Immature natural killer cell (primary cell): ENCODE results near the gene EML4. TPM values are rescaled to one million over a fixed set of nuclear protein-coding genes. Genes with fewer than 3 reads are reported as not detected.
"Not testable (repeated sequence)": the region's sequence is repeated elsewhere in the genome, so short reads cannot be mapped to it uniquely, and the experiment has no call there.

Source experiments
- DNase-seq, 3 donors: peaks; one replicate each; pipeline ENCODE4 v3.0.0; 2022; ENCODE audit warnings: mixed read lengths in 1 of 3
- H3K27ac Mint-ChIP-seq, 6 donors: one replicate each; pipeline ENCODE4 v1.8.0; 2020; ENCODE audit warnings: mixed read lengths in 6 of 6, mild to moderate bottlenecking in 5 of 6, inconsistent platforms in 4 of 6, moderate library complexity in 3 of 6
- H3K27me3 Mint-ChIP-seq, 3 donors: one replicate each; pipeline ENCODE4 v1.8.0; 2020 to 2021; ENCODE audit warnings: low read depth in 3 of 3, mild to moderate bottlenecking in 3 of 3, mixed read lengths in 3 of 3, moderate library complexity in 3 of 3, inconsistent platforms in 1 of 3
- H3K36me3 Mint-ChIP-seq, 3 donors: one replicate each; pipeline ENCODE4 v1.8.0; 2020; ENCODE audit warnings: mixed read lengths in 3 of 3, inconsistent platforms in 2 of 3, mild to moderate bottlenecking in 2 of 3
- H3K4me1 Mint-ChIP-seq, 2 donors: one replicate each; pipeline ENCODE4 v1.8.0; 2020; ENCODE audit warnings: inconsistent platforms in 2 of 2, mild to moderate bottlenecking in 2 of 2, mixed read lengths in 2 of 2, moderate library complexity in 1 of 2
- H3K4me3 Mint-ChIP-seq, 5 donors: one replicate each; pipeline ENCODE4 v1.8.0; 2020; ENCODE audit warnings: mild to moderate bottlenecking in 5 of 5, mixed read lengths in 5 of 5, inconsistent platforms in 3 of 5, moderate library complexity in 3 of 5
- H3K9me3 Mint-ChIP-seq, 6 donors: one replicate each; pipeline ENCODE4 v1.8.0; 2020; ENCODE audit warnings: mild to moderate bottlenecking in 6 of 6, mixed read lengths in 6 of 6, inconsistent platforms in 4 of 6, moderate library complexity in 3 of 6
- polyA plus RNA-seq, 3 donors: library from polyadenylated mRNA; unstranded; fragments of 300-500 nt; fragmentation: Illumina TruSeq; gene quantifications; one replicate each; pipeline ENCODE4 v1.2.3, GENCODE V29; 2021

EML4 gene
- polyA plus RNA-seq, 3 donors from 2014 or later, result 16.1 to 35.3 (median 28.9) TPM

DNA sequence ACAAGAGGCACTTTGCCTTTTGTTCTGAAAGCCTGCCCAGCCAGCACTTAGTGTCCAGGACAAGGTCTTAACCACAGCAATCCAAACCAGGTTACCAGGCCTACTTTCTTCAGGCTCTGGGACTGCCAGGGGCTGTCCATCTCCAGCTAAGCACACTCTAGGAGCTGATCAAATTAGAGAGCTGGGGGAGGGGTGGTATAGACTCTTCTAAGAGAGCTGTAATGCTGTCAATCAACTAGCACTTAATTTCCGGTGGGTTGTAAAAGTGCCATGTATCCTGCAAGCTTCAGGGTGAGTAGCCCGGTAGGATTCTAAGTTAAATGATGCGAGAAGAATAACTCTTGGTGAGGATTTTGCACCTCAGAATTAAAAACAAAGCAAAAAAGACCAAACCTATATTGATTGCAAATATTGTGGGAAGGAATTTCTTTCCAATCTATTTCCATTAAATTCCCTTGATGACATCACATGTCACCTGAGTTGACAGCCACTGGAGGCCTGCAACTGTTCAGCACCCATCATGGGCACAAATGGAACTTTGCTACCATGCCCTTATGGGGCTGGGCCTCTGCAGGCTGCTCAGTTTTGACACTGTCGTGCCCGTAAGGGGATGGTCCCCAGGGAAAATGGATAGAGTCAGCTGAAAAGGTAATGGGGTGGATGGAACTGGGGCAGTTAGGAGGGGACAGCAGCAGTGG is 200.5 kb downstream of the EML4 start:
- H3K4me3 Mint-ChIP-seq, result no peak overlapping the region
- H3K36me3 Mint-ChIP-seq, result no peaks in the 10 kb centered on the region
- no peaks in the 10 kb centered on the region for H3K4me1 Mint-ChIP-seq

DNA sequence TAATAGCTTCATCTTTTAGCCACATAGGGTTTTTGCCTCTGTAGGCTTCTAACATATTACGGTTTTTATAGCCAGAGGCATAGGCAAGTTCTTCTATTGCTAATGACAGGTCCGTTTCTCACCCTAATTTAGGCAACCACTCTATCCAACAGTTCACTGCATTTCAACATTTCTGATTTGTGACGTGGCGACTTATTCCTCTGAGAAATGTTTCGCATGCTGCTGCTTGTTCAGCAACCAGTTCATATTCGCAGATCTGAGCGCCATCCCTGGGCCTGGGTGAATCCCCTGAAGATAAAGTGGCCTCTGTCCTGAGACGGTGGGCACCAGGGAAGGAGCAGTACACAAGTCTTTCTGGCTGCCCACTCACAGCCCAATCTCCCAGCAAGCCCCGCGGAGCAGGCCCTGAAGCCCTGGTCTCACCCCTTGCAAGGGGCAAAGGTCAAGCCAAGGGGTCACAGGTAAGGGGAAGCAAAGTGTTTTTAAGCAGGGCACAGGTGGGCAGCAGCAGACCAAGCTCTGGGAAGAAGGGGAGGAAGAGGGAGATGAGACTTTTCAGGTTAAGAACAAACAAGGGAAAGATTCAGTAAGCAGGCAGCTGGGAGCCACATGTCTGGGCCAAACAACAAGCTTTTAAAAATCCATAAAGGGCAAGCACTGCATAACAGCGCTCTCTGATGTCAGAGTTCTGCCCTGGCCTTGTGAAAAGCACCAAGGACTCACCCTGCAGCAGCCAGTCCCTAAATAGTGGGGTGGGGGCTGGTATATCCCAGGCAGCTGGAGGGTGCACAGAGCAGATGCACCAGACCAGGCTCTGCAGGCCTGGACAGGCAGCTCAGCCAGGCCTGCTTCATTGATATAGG is 202.7 kb downstream of the EML4 start:
- no peaks in the 10 kb centered on the region for H3K36me3 Mint-ChIP-seq
- H3K27ac Mint-ChIP-seq, result no peak overlapping the region
- H3K9me3 Mint-ChIP-seq, result no peaks in the 10 kb centered on the region
- no peak for DNase-seq
- H3K4me1 Mint-ChIP-seq, result no peaks in the 10 kb centered on the region
- no peak overlapping the region for H3K4me3 Mint-ChIP-seq
- peaks cover 4 to 15% (median 4%) of the 10 kb centered on the region in 3 donors for H3K27me3 Mint-ChIP-seq

More for the DNA sequence above, 200.5 kb downstream of the EML4 start:
- H3K27me3 Mint-ChIP-seq, result peaks cover 4 to 6% (median 6%) of the 10 kb centered on the region in 3 donors
- DNase-seq, result no peak
- H3K9me3 Mint-ChIP-seq, result no peaks in the 10 kb centered on the region
- H3K27ac Mint-ChIP-seq, result no peak overlapping the region

DNA sequence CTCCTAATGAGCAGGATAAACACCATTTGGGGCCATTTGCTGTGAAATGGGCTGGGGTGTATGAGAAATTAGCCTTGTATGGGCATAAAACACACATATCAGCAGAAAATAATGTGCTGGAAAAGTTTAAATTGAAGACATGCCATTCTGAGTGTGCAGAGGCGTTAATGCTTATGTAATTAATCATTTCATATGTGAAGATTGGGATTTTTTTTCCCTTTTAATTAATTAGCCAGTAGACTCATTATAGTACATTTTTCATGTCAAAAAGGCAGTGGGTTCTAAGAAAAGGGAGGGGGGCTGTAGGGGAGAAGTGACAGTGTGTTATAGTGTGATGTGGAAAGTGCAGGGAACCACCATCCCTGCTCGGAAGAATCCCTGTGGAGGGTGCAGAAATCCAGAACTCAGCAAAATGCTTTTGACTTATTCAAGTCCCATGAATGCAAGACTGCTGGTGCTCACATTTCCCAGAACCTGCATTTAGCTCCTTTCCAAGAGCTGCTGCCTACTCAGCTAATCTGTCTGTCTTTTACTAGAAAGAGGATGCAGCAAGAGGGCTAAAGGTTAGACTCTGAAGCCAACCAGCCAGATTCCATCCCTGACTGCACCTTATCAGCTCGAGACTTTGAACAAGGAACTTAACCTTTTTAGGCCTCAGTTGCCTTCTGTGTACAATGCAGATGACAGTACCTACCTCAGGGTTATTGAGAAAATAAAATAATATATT is 203.5 kb downstream of the EML4 start:
- no peak overlapping the region for H3K4me3 Mint-ChIP-seq
- no peaks in the 10 kb centered on the region for H3K36me3 Mint-ChIP-seq
- peaks cover 1 to 15% (median 4%) of the 10 kb centered on the region in 3 donors for H3K27me3 Mint-ChIP-seq
- no peak for DNase-seq
- H3K9me3 Mint-ChIP-seq, result no peaks in the 10 kb centered on the region
- H3K4me1 Mint-ChIP-seq, result no peaks in the 10 kb centered on the region
- H3K27ac Mint-ChIP-seq, result no peak overlapping the region

DNA sequence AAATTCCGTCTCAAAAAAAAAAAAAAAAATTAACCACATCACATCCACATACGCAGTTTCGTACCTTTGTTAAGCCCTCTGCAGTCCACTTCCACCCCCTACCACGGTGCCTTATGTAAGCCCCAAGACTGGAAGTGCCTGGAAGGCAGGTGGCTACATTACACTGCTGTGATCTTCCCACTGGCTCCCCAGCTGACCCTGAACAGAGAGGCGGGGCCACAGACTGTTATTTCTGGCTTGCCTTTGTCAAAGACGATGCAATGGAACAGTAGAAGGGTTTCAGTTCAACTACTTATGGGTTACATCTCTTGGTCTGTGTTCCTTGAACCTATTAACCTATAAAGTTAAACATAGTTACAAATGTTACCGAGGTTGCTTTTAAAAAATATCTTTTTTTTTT is 207.6 kb downstream of the EML4 start:
- Mint-ChIP-seq H3K27ac (no peak overlapping the region), H3K27me3 (peaks cover 2 to 17% (median 8%) of the 10 kb centered on the region in 3 donors), H3K9me3 (no peaks in the 10 kb centered on the region), H3K36me3 (no peaks in the 10 kb centered on the region), H3K4me1 (no peaks in the 10 kb centered on the region), H3K4me3 (no peak overlapping the region)
- DNase-seq, result no peak

DNA sequence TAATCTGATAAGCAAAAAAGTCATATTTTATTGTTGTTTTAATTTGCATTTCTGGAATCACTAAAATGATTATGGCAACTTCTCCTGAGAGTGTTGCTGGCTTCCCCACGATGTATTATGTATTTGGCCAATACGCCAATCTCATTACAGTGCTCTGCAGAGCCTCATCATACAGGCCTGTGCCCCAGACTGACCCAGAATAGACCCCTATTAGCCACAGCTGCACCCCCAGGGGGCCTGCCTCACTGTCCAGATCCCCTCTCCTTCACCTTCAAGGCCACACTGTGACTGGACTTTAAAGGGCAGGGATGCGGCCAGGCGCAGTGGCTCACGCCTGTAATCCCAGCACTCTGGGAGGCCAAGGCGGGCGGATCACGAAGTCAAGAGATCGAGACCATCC is 209.3 kb downstream of the EML4 start:
- no peaks in the 10 kb centered on the region for H3K9me3 Mint-ChIP-seq
- H3K27me3 Mint-ChIP-seq, result peaks cover 2 to 16% (median 6%) of the 10 kb centered on the region in 3 donors
- H3K27ac Mint-ChIP-seq, result no peak overlapping the region

DNA sequence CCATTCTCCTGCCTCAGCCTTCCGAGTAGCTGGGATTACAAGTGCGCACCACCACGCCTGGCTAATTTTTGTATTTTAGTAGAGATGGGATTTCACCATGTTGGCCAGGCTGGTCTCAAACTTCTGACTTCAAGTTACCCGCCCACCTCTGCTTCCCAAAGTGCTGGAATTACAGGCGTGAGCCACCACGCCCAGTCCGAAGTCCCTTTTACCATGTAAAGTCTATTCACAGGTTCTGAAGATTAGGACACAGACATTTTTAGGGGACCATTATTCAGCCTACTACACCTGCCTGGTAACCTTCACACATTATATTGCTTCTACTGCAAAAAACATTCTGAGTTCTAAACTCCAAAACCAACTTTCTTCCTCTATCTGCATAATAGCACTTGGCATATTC is 210.9 kb downstream of the EML4 start:
- not testable (repeated sequence) for H3K27ac Mint-ChIP-seq, DNase-seq, H3K9me3 Mint-ChIP-seq, H3K4me3 Mint-ChIP-seq, H3K36me3 Mint-ChIP-seq, H3K4me1 Mint-ChIP-seq
- H3K27me3 Mint-ChIP-seq, result peaks cover 2 to 11% (median 6%) of the 10 kb centered on the region in 3 donors

More for the DNA sequence above, 209.3 kb downstream of the EML4 start:
- DNase-seq, result no peak
- Mint-ChIP-seq H3K36me3 (no peaks in the 10 kb centered on the region), H3K4me3 (no peak overlapping the region), H3K4me1 (no peaks in the 10 kb centered on the region)

DNA sequence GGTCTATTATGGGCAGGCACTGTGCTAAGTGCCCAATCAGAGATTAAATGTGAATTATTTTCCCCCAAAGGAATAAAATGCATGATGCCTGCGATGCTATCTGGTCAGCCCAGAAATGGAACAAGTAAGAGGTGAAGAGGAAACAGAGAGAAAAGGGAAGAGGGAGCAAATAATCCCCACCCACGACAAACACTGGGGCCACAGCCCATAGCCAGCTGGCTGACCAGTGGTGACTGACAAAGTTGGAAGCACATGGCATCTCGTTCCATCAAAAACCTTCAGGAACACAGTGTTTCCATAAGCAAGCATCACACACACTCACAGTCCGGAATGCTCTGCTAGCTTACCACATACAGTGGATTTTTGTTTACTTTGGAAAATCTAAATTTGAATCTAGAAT is 213.0 kb downstream of the EML4 start:
- Mint-ChIP-seq H3K4me1 (no peaks in the 10 kb centered on the region), H3K27me3 (peaks cover 2 to 7% (median 6%) of the 10 kb centered on the region in 3 donors), H3K36me3 (no peaks in the 10 kb centered on the region), H3K4me3 (no peak overlapping the region), H3K27ac (no peak overlapping the region), H3K9me3 (no peaks in the 10 kb centered on the region)
- DNase-seq, result no peak

Other genes with a start within 250 kb of the EML4 start
- not detected for gene PKDCC, start 121.3 kb upstream of the EML4 start, polyA plus RNA-seq
- gene COX7A2L, start 191.9 kb downstream of the EML4 start, polyA plus RNA-seq, result 100 to 1,000 TPM; 172 to 205 (median 202) TPM